Measurements from ENCODE around the gene ACBD6. TPM values are rescaled to one million over a fixed set of nuclear protein-coding genes. Genes with fewer than 3 reads are reported as not detected.

ACBD6 gene
- total and polyA plus RNA-seq, 5 donors: 22.1 to 28.9 (median 24.0) TPM

GRCh38 chr1:180254854-180255253 is 247.5 kb downstream of the ACBD6 start:
- no peak for DNase-seq

GRCh38 chr1:180254496-180254819 is 247.9 kb downstream of the ACBD6 start:
- intact Hi-C loops (cut with DNase I): loop anchor here (5.0 to 10.0 kb wide), 4 partner anchors 163 to 230 kb away; no protein-coding TSS in a partner anchor
- no peak overlapping the region for H3K27ac ChIP-seq (ENCODE audit: low read length)
- no peak for DNase-seq
- no peak for ATAC-seq
- no peaks in the 10 kb centered on the region for H3K4me1 ChIP-seq (ENCODE audit: control insufficient read depth, insufficient read depth, low read length)
- no peaks in the 10 kb centered on the region for H3K9me3 ChIP-seq (ENCODE audit: control insufficient read depth, low read length)
- H3K4me3 ChIP-seq (ENCODE audit: low read length): no peak overlapping the region
- H3K27me3 ChIP-seq (ENCODE audit: control insufficient read depth, insufficient read depth): no peaks in the 10 kb centered on the region
- WGBS: 89% methylated on average over 9 of the region's 9 CpGs

More at GRCh38 chr1:180254854-180255253, 247.5 kb downstream of the ACBD6 start:
- intact Hi-C loops (cut with DNase I): loop anchor here (5.0 to 10.0 kb wide), 4 partner anchors 162 to 230 kb away; no protein-coding TSS in a partner anchor
- no peak overlapping the region for H3K4me3 ChIP-seq (ENCODE audit: low read length)
- WGBS: 86% methylated on average over 11 of the region's 11 CpGs
- H3K9me3 ChIP-seq (ENCODE audit: control insufficient read depth, low read length): no peaks in the 10 kb centered on the region
- no peaks in the 10 kb centered on the region for H3K27me3 ChIP-seq (ENCODE audit: control insufficient read depth, insufficient read depth)
- ATAC-seq: no peak
- no peak overlapping the region for H3K27ac ChIP-seq (ENCODE audit: low read length)
- H3K4me1 ChIP-seq (ENCODE audit: control insufficient read depth, insufficient read depth, low read length): no peaks in the 10 kb centered on the region

GRCh38 chr1:180253585-180254495 is 248.5 kb downstream of the ACBD6 start:
- no peak overlapping the region for H3K27ac ChIP-seq (ENCODE audit: low read length)
- H3K27me3 ChIP-seq (ENCODE audit: control insufficient read depth, insufficient read depth): no peaks in the 10 kb centered on the region
- H3K4me1 ChIP-seq (ENCODE audit: control insufficient read depth, insufficient read depth, low read length): no peaks in the 10 kb centered on the region
- H3K9me3 ChIP-seq (ENCODE audit: control insufficient read depth, low read length): no peaks in the 10 kb centered on the region
- DNase-seq: no peak
- 77% methylated on average over 31 of the region's 31 CpGs for WGBS
- ATAC-seq: no peak
- intact Hi-C loops (cut with DNase I): loop anchor here (5.0 to 10.0 kb wide), 4 partner anchors 163 to 231 kb away; no protein-coding TSS in a partner anchor
- H3K4me3 ChIP-seq (ENCODE audit: low read length): no peak overlapping the region

- intact Hi-C loops (cut with DNase I): loop anchor here (5.0 to 10.0 kb wide), 4 partner anchors 164 to 232 kb away; no protein-coding TSS in a partner anchor
- Histone ChIP-seq H3K27me3 (ENCODE audit: control insufficient read depth, insufficient read depth) (no peaks in the 10 kb centered on the region), H3K4me1 (ENCODE audit: control insufficient read depth, insufficient read depth, low read length) (no peaks in the 10 kb centered on the region), H3K9me3 (ENCODE audit: control insufficient read depth, low read length) (no peaks in the 10 kb centered on the region), H3K4me3 (ENCODE audit: low read length) (no peak overlapping the region), H3K27ac (ENCODE audit: low read length) (no peak overlapping the region)
- WGBS: 70% methylated on average over 12 of the region's 12 CpGs
- DNase-seq (peak; percentile 69 to 89 (median 88)), ATAC-seq (peak; percentile 36 to 57)
These were observed 249.5 kb downstream of the ACBD6 start for GRCh38 chr1:180252638-180253536.

GRCh38 chr1:180251526-180252305 is 250.7 kb downstream of the ACBD6 start:
- ATAC-seq: no peak
- Histone ChIP-seq H3K4me3 (ENCODE audit: low read length) (no peak overlapping the region), H3K27ac (ENCODE audit: low read length) (no peak overlapping the region), H3K4me1 (ENCODE audit: control insufficient read depth, insufficient read depth, low read length) (no peaks in the 10 kb centered on the region), H3K9me3 (ENCODE audit: control insufficient read depth, low read length) (no peaks in the 10 kb centered on the region), H3K27me3 (ENCODE audit: control insufficient read depth, insufficient read depth) (no peaks in the 10 kb centered on the region)
- intact Hi-C loops (cut with DNase I): loop anchor here (5.0 to 10.0 kb wide), 4 partner anchors 166 to 233 kb away; no protein-coding TSS in a partner anchor
- 79% methylated on average over 9 of the region's 9 CpGs for WGBS
- no peak for DNase-seq

- H3K27me3 ChIP-seq (ENCODE audit: control insufficient read depth, insufficient read depth): no peaks in the 10 kb centered on the region
- H3K4me1 ChIP-seq (ENCODE audit: control insufficient read depth, insufficient read depth, low read length): no peaks in the 10 kb centered on the region
- DNase-seq (peak in 1 of 3 donors; percentile 28), ATAC-seq (no peak)
- no peaks in the 10 kb centered on the region for H3K9me3 ChIP-seq (ENCODE audit: control insufficient read depth, low read length)
- 75% methylated on average over 16 of the region's 16 CpGs for WGBS
- intact Hi-C loops (cut with DNase I): loop anchor here (5.0 to 10.0 kb wide), 4 partner anchors 166 to 234 kb away; no protein-coding TSS in a partner anchor
- H3K27ac ChIP-seq (ENCODE audit: low read length): no peak overlapping the region
- H3K4me3 ChIP-seq (ENCODE audit: low read length): no peak overlapping the region
These were observed 251.4 kb downstream of the ACBD6 start for GRCh38 chr1:180250883-180251509.

GRCh38 chr1:180250499-180250770 is 251.9 kb downstream of the ACBD6 start:
- no peaks in the 10 kb centered on the region for H3K4me1 ChIP-seq (ENCODE audit: control insufficient read depth, insufficient read depth, low read length)
- ATAC-seq (no peak), DNase-seq (peak in 1 of 3 donors; percentile 29)
- H3K9me3 ChIP-seq (ENCODE audit: control insufficient read depth, low read length): no peaks in the 10 kb centered on the region
- intact Hi-C loops (cut with DNase I): loop anchor here (5.0 to 10.0 kb wide), 4 partner anchors 167 to 234 kb away; no protein-coding TSS in a partner anchor
- 90% methylated on average over 7 of the region's 7 CpGs for WGBS
- H3K4me3 ChIP-seq (ENCODE audit: low read length): no peak overlapping the region
- H3K27ac ChIP-seq (ENCODE audit: low read length): no peak overlapping the region
- no peaks in the 10 kb centered on the region for H3K27me3 ChIP-seq (ENCODE audit: control insufficient read depth, insufficient read depth)

- intact Hi-C loops (cut with DNase I): loop anchor here (5.0 to 10.0 kb wide), 4 partner anchors 167 to 235 kb away; no protein-coding TSS in a partner anchor
- Histone ChIP-seq H3K4me3 (ENCODE audit: low read length) (no peak overlapping the region), H3K4me1 (ENCODE audit: control insufficient read depth, insufficient read depth, low read length) (no peaks in the 10 kb centered on the region), H3K27me3 (ENCODE audit: control insufficient read depth, insufficient read depth) (no peaks in the 10 kb centered on the region), H3K9me3 (ENCODE audit: control insufficient read depth, low read length) (no peaks in the 10 kb centered on the region), H3K27ac (ENCODE audit: low read length) (no peak overlapping the region)
- ATAC-seq (no peak), DNase-seq (no peak)
- WGBS: 85% methylated on average over 13 of the region's 13 CpGs
These were observed 252.5 kb downstream of the ACBD6 start for GRCh38 chr1:180249725-180250498.

GRCh38 chr1:180248731-180249681 is 253.4 kb downstream of the ACBD6 start:
- WGBS: 62% methylated on average over 11 of the region's 11 CpGs
- H3K9me3 ChIP-seq (ENCODE audit: control insufficient read depth, low read length): no peaks in the 10 kb centered on the region
- intact Hi-C loops (cut with DNase I): no loop called here
- DNase-seq (peak in 1 of 3 donors; percentile 56), ATAC-seq (no peak)
- no peaks in the 10 kb centered on the region for H3K4me1 ChIP-seq (ENCODE audit: control insufficient read depth, insufficient read depth, low read length)
- H3K4me3 ChIP-seq (ENCODE audit: low read length): no peak overlapping the region
- no peak overlapping the region for H3K27ac ChIP-seq (ENCODE audit: low read length)
- no peaks in the 10 kb centered on the region for H3K27me3 ChIP-seq (ENCODE audit: control insufficient read depth, insufficient read depth)

Measured in right cardiac atrium (tissue), 5 donors.